Natural killer cell (primary cell): Measurements from ENCODE around the gene UNC119B. TPM values are rescaled to one million over a fixed set of nuclear protein-coding genes. Genes with fewer than 3 reads are reported as not detected.

Source experiments
- ATAC-seq, 3 donors: fragments of 150-1000 bp in 2 of 3; fragments of 200-7000 bp in 1 of 3; cut with Tn5 transposase; 1 replicate in 1 of 3; 2 replicates in 2 of 3; pipeline ENCODE4 v1.10.0; 2021; ENCODE audit warnings: mild to moderate bottlenecking in 2 of 3, moderate library complexity in 2 of 3
- DNase-seq, 2 donors: peaks; one replicate each; pipeline versions ENCODE4 v3.0.0 to v3.0.0-alpha.2; 2013 to 2021; ENCODE audit warnings: mixed read lengths in 1 of 2
- H3K27ac ChIP-seq: one replicate; pipeline ENCODE4 v1.5.1; 2013; ENCODE audit warnings: mild to moderate bottlenecking, low read length
- H3K27me3 ChIP-seq: one replicate; pipeline ENCODE4 v1.6.1; 2013; ENCODE audit warnings: low read length; ENCODE audit not compliant: control insufficient read depth, insufficient read depth
- H3K36me3 ChIP-seq: one replicate; pipeline ENCODE4 v1.6.1; 2013; ENCODE audit warnings: low read length; ENCODE audit not compliant: control insufficient read depth, insufficient read depth
- H3K4me1 ChIP-seq: one replicate; pipeline ENCODE4 v1.6.1; 2013; ENCODE audit warnings: low read length; ENCODE audit not compliant: control insufficient read depth, insufficient read depth
- H3K4me3 ChIP-seq: one replicate; pipeline ENCODE4 v1.5.1; 2013; ENCODE audit warnings: low read length
- H3K9me3 ChIP-seq: one replicate; pipeline ENCODE4 v1.6.1; 2013; ENCODE audit warnings: low read length; ENCODE audit not compliant: control insufficient read depth, insufficient read depth
- H3K27ac Mint-ChIP-seq, 2 donors: one replicate each; pipeline ENCODE4 v1.8.0; 2022; ENCODE audit warnings: mild to moderate bottlenecking in 2 of 2, mixed read lengths in 2 of 2, moderate library complexity in 1 of 2
- H3K27me3 Mint-ChIP-seq, 2 donors: one replicate each; pipeline ENCODE4 v1.8.0; 2022; ENCODE audit warnings: low read depth in 2 of 2, mixed read lengths in 2 of 2
- H3K36me3 Mint-ChIP-seq: one replicate; pipeline ENCODE4 v1.8.0; 2022; ENCODE audit warnings: mixed read lengths
- H3K4me1 Mint-ChIP-seq, 2 donors: one replicate each; pipeline ENCODE4 v1.8.0; 2022; ENCODE audit warnings: mixed read lengths in 2 of 2
- H3K4me3 Mint-ChIP-seq: one replicate; pipeline ENCODE4 v1.8.0; 2022; ENCODE audit warnings: mild to moderate bottlenecking, moderate library complexity, mixed read lengths
- H3K9me3 Mint-ChIP-seq, 2 donors: one replicate each; pipeline ENCODE4 v1.8.0; 2022; ENCODE audit warnings: mixed read lengths in 2 of 2
- WGBS: methylation state at CpG from one replicate; pipeline ENCODE4 v1.1.7; 2013; ENCODE audit warnings: missing lambda C conversion rate; ENCODE audit not compliant: insufficient coverage; 5-methylcytosine and 5-hydroxymethylcytosine counted together
- intact Hi-C: fragments of 100-400 bp; cut with micrococcal nuclease; formaldehyde crosslinking; loops from one replicate; pipeline ENCODE4 v1.14.2; 2022
- total RNA-seq, 4 donors: library from RNA; stranded (reverse); fragments of 120-200 nt in 1 of 4; gene quantifications; one replicate each; pipeline versions ENCODE4 v1.2.3 to v1.2.4, GENCODE V29; 2013 to 2022
- TF ChIP-seq, protein P1 (sequence below): fragments of 200-600 bp; IDR thresholded peaks from one replicate; pipeline ENCODE4 v1.8.0; 2022; ENCODE audit warnings: antibody characterized with exemption

UNC119B gene
- total RNA-seq, 3 donors from 2014 or later (not counting 1 experiment from before 2014, with no cell fraction given) = 10.7 to 11.6 (median 11.6) TPM

DNA sequence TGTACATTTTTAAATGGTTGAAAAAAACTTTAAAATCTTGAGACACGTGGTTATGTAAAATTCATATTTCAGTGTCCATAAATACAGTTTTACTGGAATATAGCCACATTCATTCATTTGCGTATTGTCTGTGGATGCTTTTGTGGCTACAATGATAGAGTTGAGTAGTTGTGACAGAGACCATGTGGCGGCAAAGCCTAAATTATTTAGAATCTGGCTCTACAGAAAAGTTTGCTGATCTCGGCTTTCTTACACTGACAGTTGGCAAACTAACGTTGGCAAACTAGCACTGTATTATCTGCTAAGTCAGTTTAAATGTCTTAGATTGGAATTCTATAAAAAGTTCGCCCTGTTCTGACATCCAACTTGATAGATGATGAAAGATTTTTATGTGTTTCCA is 2.4 kb downstream of the UNC119B start:
- Histone ChIP-seq H3K9me3 (no peaks in the 10 kb centered on the region), H3K27ac (no peak overlapping the region), H3K4me1 (peaks cover 22% of the 10 kb centered on the region), H3K27me3 (no peaks in the 10 kb centered on the region), H3K4me3 (no peak overlapping the region), H3K36me3 (peaks cover 13% of the 10 kb centered on the region)
- Mint-ChIP-seq H3K9me3 (no peaks in the 10 kb centered on the region), H3K4me1 (peaks cover 25 to 27% of the 10 kb centered on the region in 2 donors), H3K36me3 (no peaks in the 10 kb centered on the region), H3K27ac (no peak overlapping the region), H3K27me3 (no peaks in the 10 kb centered on the region), H3K4me3 (peak overlapping the region; percentile 31)
- intact Hi-C loops = loop anchor here (5.0 kb wide), 1 partner anchor 355 kb away; no protein-coding TSS in a partner anchor
- TF ChIP-seq, protein P1, sequence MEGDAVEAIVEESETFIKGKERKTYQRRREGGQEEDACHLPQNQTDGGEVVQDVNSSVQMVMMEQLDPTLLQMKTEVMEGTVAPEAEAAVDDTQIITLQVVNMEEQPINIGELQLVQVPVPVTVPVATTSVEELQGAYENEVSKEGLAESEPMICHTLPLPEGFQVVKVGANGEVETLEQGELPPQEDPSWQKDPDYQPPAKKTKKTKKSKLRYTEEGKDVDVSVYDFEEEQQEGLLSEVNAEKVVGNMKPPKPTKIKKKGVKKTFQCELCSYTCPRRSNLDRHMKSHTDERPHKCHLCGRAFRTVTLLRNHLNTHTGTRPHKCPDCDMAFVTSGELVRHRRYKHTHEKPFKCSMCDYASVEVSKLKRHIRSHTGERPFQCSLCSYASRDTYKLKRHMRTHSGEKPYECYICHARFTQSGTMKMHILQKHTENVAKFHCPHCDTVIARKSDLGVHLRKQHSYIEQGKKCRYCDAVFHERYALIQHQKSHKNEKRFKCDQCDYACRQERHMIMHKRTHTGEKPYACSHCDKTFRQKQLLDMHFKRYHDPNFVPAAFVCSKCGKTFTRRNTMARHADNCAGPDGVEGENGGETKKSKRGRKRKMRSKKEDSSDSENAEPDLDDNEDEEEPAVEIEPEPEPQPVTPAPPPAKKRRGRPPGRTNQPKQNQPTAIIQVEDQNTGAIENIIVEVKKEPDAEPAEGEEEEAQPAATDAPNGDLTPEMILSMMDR = no peak
- ATAC-seq = no peak
- WGBS = 91% methylated on average over 5 of the region's 6 CpGs
- DNase-seq = no peak

DNA sequence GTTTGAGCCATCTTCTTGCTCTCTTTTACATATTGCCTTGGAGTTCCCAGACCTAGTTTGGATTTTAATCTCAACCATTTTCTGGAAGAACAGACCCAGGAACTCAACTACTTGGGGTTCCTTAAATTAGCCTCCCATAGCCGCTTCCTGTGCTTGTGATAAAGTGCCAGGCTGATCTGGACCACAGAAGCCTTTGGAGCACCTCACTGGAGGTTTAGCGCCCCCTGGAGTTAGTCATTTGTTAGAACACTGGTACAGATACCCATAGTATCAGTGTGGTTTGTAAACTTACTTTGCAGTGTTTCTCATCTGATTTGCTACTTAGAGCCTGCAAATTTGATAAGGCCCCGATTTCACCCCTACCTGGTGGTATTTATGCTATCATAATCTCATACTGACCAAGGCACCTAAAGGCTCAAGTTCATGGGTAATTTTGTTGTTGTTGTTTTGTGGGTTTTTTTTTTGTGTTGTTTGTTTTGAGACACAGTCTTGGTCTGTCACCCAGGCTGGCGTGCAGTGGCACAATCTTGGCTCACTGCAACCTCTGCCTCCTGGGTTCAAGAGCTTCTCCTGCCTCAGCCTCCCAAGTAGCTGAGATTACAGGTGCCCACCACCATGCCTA is 3.7 kb downstream of the UNC119B start:
- H3K27ac Mint-ChIP-seq = peak overlapping the region in 1 of 2 donors; percentile 50
- peaks cover 8% of the 10 kb centered on the region for H3K36me3 Mint-ChIP-seq
- ATAC-seq (peak; percentile 63 to 72 (median 66)), DNase-seq (peak; percentile 36 to 92)
- no peaks in the 10 kb centered on the region for H3K9me3 ChIP-seq
- H3K27ac ChIP-seq = no peak overlapping the region
- TF ChIP-seq, protein P1 = peak; percentile 92
- no peaks in the 10 kb centered on the region for H3K9me3 Mint-ChIP-seq
- intact Hi-C loops = loop anchor here (1.0 to 5.0 kb wide), 4 partner anchors 27 to 357 kb away; partner anchors contain the start of gene MLEC
- H3K36me3 ChIP-seq = peaks cover 22% of the 10 kb centered on the region
- 24% methylated on average over 4 of the region's 4 CpGs for WGBS
- H3K4me1 Mint-ChIP-seq = peaks cover 25 to 27% of the 10 kb centered on the region in 2 donors
- peaks cover 22% of the 10 kb centered on the region for H3K4me1 ChIP-seq
- peak overlapping the region; percentile 74 for H3K4me3 Mint-ChIP-seq
- H3K27me3 ChIP-seq = no peaks in the 10 kb centered on the region
- no peak overlapping the region for H3K4me3 ChIP-seq
- no peaks in the 10 kb centered on the region for H3K27me3 Mint-ChIP-seq

DNA sequence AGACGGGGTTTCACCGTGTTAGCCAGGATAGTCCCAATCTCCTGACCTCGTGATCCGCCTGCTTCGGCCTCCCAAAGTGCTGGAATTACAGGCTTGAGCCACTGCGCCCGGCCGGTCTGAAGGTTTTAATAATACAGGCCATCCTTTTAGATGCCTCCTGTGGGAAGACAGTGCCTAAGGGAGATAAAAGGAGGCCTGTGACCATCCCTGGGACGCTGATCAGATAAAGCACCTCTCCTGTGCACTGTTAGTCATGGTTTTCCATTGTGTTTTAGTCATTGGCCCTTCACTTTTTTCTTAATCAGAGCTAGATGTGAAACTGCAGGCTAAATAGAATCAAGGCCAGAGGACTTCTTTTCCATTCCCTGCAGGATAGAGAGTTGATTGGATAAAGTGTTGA is 7.8 kb downstream of the UNC119B start:
- no peaks in the 10 kb centered on the region for H3K9me3 ChIP-seq
- no peaks in the 10 kb centered on the region for H3K9me3 Mint-ChIP-seq
- H3K27ac Mint-ChIP-seq = no peak overlapping the region
- TF ChIP-seq, protein P1 = no peak
- no peak overlapping the region for H3K4me3 Mint-ChIP-seq
- DNase-seq (no peak), ATAC-seq (no peak)
- 93% methylated on average over 9 of the region's 9 CpGs for WGBS
- peaks cover 8% of the 10 kb centered on the region for H3K36me3 Mint-ChIP-seq
- peaks cover 4% of the 10 kb centered on the region for H3K4me1 ChIP-seq
- no peaks in the 10 kb centered on the region for H3K27me3 ChIP-seq
- peaks cover 50% of the 10 kb centered on the region for H3K36me3 ChIP-seq
- intact Hi-C loops = no loop called here
- no peaks in the 10 kb centered on the region for H3K27me3 Mint-ChIP-seq
- H3K4me1 Mint-ChIP-seq = peaks cover 6% of the 10 kb centered on the region in 2 donors
- no peak overlapping the region for H3K4me3 ChIP-seq
- H3K27ac ChIP-seq = no peak overlapping the region

DNA sequence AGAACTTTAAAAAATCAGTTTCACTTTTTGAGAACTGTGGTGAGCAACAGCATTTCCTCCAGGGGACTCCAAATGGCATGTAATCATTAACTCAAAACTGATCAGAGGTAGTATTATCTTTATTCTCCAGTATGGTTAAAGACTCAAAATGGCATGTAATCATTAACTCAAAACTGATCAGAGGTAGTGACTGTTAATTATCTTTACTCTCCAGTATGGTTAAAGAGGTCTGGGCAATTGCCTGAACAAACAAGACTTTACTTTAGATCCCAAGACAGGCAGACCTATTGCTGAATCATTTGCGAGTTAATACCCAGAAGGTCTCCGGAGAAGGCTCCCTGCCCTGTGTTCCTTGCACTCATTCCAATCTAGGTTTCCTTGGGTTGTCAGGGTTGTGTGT is 8.8 kb downstream of the UNC119B start:
- H3K4me1 ChIP-seq = no peaks in the 10 kb centered on the region
- intact Hi-C loops = no loop called here
- Mint-ChIP-seq H3K27ac (no peak overlapping the region), H3K4me3 (no peak overlapping the region), H3K4me1 (peaks cover under 1% of the 10 kb centered on the region in 2 donors), H3K27me3 (no peaks in the 10 kb centered on the region), H3K36me3 (peaks cover 8% of the 10 kb centered on the region), H3K9me3 (no peaks in the 10 kb centered on the region)
- H3K36me3 ChIP-seq = peaks cover 51% of the 10 kb centered on the region
- ATAC-seq (no peak), DNase-seq (no peak)
- H3K4me3 ChIP-seq = no peak overlapping the region
- no peak overlapping the region for H3K27ac ChIP-seq
- H3K27me3 ChIP-seq = no peaks in the 10 kb centered on the region
- TF ChIP-seq, protein P1 = no peak
- 92% methylated on average over 2 of the region's 2 CpGs for WGBS
- no peaks in the 10 kb centered on the region for H3K9me3 ChIP-seq
